Endothelial cell of umbilical vein (primary cell): Measurements from ENCODE around the gene NLRP11. TPM values are rescaled to one million over a fixed set of nuclear protein-coding genes. Genes with fewer than 3 reads are reported as not detected.

Source experiments
- BruUV-seq: library from RNA; stranded (reverse); fragments of 400-500 nt; replicated peaks from 2 replicates; lab custom pipeline; 2021; lab: Mats Ljungman, UMichigan
- CTCF ChIA-PET: fragments of 300-600, 350-600 bp; sonication (Branson Sonifier 250); formaldehyde crosslinking; loops from one replicate; lab custom pipeline; 2021; ENCODE audit warnings: antibody characterized with exemption, inconsistent platforms; lab: Charles Lee
- POLR2A ChIA-PET: fragments of 300-600, 350-600 bp; sonication (Branson Sonifier 250); formaldehyde crosslinking; loops from one replicate; lab custom pipeline; 2021; ENCODE audit warnings: antibody characterized with exemption, inconsistent platforms; lab: Charles Lee
- DNase-seq: peaks from one replicate; pipeline ENCODE4 v3.0.0-alpha.2; 2011; ENCODE audit warnings: low read depth, low spot score
- FAIRE-seq: peaks from 2 replicates; lab custom pipeline; 2011; peaks lifted over from hg19 to GRCh38; lab: Jason Lieb, UNC
- H2AFZ ChIP-seq: 2 replicates; pipeline ENCODE4 v1.6.0; 2012; ENCODE audit warnings: low read depth, low read length, control low read depth, inconsistent platforms
- H3K27ac ChIP-seq: 2 replicates; pipeline ENCODE4 v1.5.1; 2011; ENCODE audit warnings: low read depth, mild to moderate bottlenecking, control low read depth, low read length, moderate library complexity; ENCODE audit not compliant: insufficient read depth
- H3K27me3 ChIP-seq, 2 experiments: 2 replicates each; pipeline versions ENCODE4 v1.6.0 to v1.6.1; 2011; ENCODE audit warnings: low read length in 2 of 2, mixed read lengths in 1 of 2; ENCODE audit not compliant: control insufficient read depth in 2 of 2, insufficient read depth in 2 of 2
- H3K36me3 ChIP-seq, 2 experiments: 2 replicates in 1 of 2; 3 replicates in 1 of 2; pipeline ENCODE4 v1.5.1; 2011; ENCODE audit warnings: low read length in 2 of 2, mild to moderate bottlenecking in 1 of 2, moderate library complexity in 1 of 2; ENCODE audit not compliant: control insufficient read depth in 2 of 2, insufficient read depth in 2 of 2; ENCODE audit errors: extremely low read depth in 1 of 2
- H3K4me1 ChIP-seq: 3 replicates; pipeline ENCODE4 v1.5.1; 2011; ENCODE audit warnings: mild to moderate bottlenecking, low read length; ENCODE audit not compliant: control insufficient read depth, insufficient read depth; ENCODE audit errors: extremely low read depth
- H3K4me2 ChIP-seq: 2 replicates; pipeline ENCODE4 v1.6.1; 2011; ENCODE audit warnings: low read length, control low read depth, mixed read lengths; ENCODE audit not compliant: insufficient read depth
- H3K4me3 ChIP-seq, 3 experiments: fragments of 200-600 bp in 1 of 3; sonication (generic), shearing (Covaris generic) in 1 of 3; replicated peaks in 1 of 3; 2 replicates each; pipeline ENCODE4 v1.5.1; 2011 to 2016; ENCODE audit warnings: control low read depth in 3 of 3, low read length in 3 of 3, mild to moderate bottlenecking in 2 of 3, inconsistent platforms in 1 of 3, low read depth in 1 of 3, moderate library complexity in 1 of 3; ENCODE audit not compliant: insufficient read depth in 1 of 3
- H3K79me2 ChIP-seq: 2 replicates; pipeline ENCODE4 v1.6.0; 2012; ENCODE audit warnings: low read length, inconsistent platforms; ENCODE audit not compliant: control insufficient read depth, insufficient read depth
- H3K9ac ChIP-seq: replicated peaks from 2 replicates; pipeline ENCODE3; 2011; ENCODE audit warnings: low read length, control low read depth; ENCODE audit not compliant: insufficient read depth; ENCODE audit errors: extremely low read depth
- H3K9me1 ChIP-seq: replicated peaks from 3 replicates; pipeline ENCODE4 v1.6.0; 2011; ENCODE audit warnings: mild to moderate bottlenecking, low read length; ENCODE audit not compliant: control insufficient read depth, insufficient read depth; ENCODE audit errors: extremely low read depth
- H3K9me3 ChIP-seq: replicated peaks from 2 replicates; pipeline ENCODE4 v1.5.1; 2012; ENCODE audit warnings: low read length, inconsistent platforms; ENCODE audit not compliant: control insufficient read depth, insufficient read depth
- H4K20me1 ChIP-seq: replicated peaks from 2 replicates; pipeline ENCODE3; 2011; ENCODE audit warnings: mild to moderate bottlenecking, low read length; ENCODE audit not compliant: control insufficient read depth, insufficient read depth; ENCODE audit errors: extremely low read depth
- GATA2 ChIP-seq: IDR thresholded peaks from 2 replicates; pipeline ENCODE4 v1.7.0; 2011; ENCODE audit warnings: low read depth, mild to moderate bottlenecking, moderate library complexity, mixed read lengths, low read length; ENCODE audit not compliant: insufficient read length, insufficient read depth
- MYC ChIP-seq: IDR thresholded peaks from one replicate; pipeline ENCODE4 v1.6.1; 2011; ENCODE audit warnings: mild to moderate bottlenecking, low read depth, low read length
- dilution Hi-C: fragments of 300-500 bp; cut with MboI; formaldehyde crosslinking; loops from one replicate; pipeline ENCODE4 v1.15.0; 2019; ENCODE audit warnings: low sequenced_read_pairs; ENCODE audit not compliant: extremely low pct_ligation_motif_present
- intact Hi-C: fragments of 100-400 bp; cut with micrococcal nuclease; formaldehyde crosslinking; loops from one replicate; pipeline ENCODE4 v1.10.0; 2022
- polyA plus RNA-seq, 4 experiments: library from polyadenylated mRNA; depleted of rRNA in 3 of 4; stranded (reverse) in 3 of 4; unstranded in 1 of 4; fragments of >200 nt; gene quantifications; 2 replicates each; pipeline versions ENCODE4 v1.2.1 to v1.2.3, GENCODE V29; 2011 to 2012; ENCODE audit warnings: missing spikeins in 1 of 4
- total RNA-seq: library from RNA; stranded (reverse); gene quantifications from 2 replicates; pipeline ENCODE4 v1.2.3, GENCODE V29; 2021
- TF ChIP-seq, protein P1 (sequence below): IDR thresholded peaks from 2 replicates; pipeline ENCODE4 v1.6.1; 2011; ENCODE audit not compliant: insufficient read depth, insufficient read length
- TF ChIP-seq, protein P2 (sequence below), 2 donors: IDR thresholded peaks; 1 replicate in 1 of 2; 2 replicates in 1 of 2; pipeline ENCODE4 v1.5.1; 2011; ENCODE audit warnings: low read length in 2 of 2, mild to moderate bottlenecking in 2 of 2, moderate library complexity in 2 of 2, control low read depth in 1 of 2, inconsistent platforms in 1 of 2, low read depth in 1 of 2; ENCODE audit not compliant: insufficient read depth in 1 of 2; ENCODE audit errors: extremely low read depth in 1 of 2

Gene NLRP11
- total and polyA plus RNA-seq, 2 donors (not counting 3 experiments of a cell fraction or from before 2014, with no cell fraction given): not detected

DNA sequence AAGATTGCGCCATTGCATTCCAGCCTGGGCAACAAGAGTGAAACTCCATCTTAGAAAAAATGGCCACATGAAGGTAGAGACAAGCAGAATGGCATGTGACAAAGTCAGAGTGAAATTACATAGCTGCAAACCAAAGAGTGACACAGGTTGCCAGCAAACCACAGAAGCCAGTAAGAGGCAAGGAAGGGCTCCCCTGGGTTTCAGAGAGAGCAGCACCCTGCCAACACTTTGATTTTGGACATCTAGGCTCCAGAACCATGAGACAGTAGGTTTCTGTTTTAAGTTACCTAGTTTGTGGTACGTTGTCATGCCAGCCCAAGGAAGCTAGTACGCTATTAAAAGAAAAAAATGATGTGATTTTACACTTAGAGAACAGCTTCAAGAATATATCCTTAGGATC is 6.5 kb upstream of the NLRP11 start:
- Histone ChIP-seq H3K4me1 (no peaks in the 10 kb centered on the region), H4K20me1 (no peaks in the 10 kb centered on the region), H3K4me3 (no peak overlapping the region), H3K36me3 (no peaks in the 10 kb centered on the region), H3K9me1 (no peaks in the 10 kb centered on the region), H3K79me2 (no peaks in the 10 kb centered on the region), H3K9ac (no peak overlapping the region), H3K27ac (no peak overlapping the region), H3K9me3 (peaks cover 2% of the 10 kb centered on the region), H3K4me2 (no peak overlapping the region), H3K27me3 (no peaks in the 10 kb centered on the region), H2AFZ (no peak overlapping the region)
- DNase-seq: no peak
- dilution Hi-C loops (no loop called here), intact Hi-C loops (no loop called here)
- no peak for TF ChIP-seq GATA2
- TF ChIP-seq, protein P1, sequence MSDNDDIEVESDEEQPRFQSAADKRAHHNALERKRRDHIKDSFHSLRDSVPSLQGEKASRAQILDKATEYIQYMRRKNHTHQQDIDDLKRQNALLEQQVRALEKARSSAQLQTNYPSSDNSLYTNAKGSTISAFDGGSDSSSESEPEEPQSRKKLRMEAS: no peak
- TF ChIP-seq, protein P2, sequence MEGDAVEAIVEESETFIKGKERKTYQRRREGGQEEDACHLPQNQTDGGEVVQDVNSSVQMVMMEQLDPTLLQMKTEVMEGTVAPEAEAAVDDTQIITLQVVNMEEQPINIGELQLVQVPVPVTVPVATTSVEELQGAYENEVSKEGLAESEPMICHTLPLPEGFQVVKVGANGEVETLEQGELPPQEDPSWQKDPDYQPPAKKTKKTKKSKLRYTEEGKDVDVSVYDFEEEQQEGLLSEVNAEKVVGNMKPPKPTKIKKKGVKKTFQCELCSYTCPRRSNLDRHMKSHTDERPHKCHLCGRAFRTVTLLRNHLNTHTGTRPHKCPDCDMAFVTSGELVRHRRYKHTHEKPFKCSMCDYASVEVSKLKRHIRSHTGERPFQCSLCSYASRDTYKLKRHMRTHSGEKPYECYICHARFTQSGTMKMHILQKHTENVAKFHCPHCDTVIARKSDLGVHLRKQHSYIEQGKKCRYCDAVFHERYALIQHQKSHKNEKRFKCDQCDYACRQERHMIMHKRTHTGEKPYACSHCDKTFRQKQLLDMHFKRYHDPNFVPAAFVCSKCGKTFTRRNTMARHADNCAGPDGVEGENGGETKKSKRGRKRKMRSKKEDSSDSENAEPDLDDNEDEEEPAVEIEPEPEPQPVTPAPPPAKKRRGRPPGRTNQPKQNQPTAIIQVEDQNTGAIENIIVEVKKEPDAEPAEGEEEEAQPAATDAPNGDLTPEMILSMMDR (IDR thresholded peaks at IDR 0.05; ENCODE audit: extremely low read depth in 1 of 2, insufficient read depth in 1 of 2, low read depth in 1 of 2, low read length in 2 of 2): no peak
- POLR2A ChIA-PET: no interaction called here
- no TSS peak for BruUV-seq
- FAIRE-seq: no peak
- CTCF ChIA-PET: no interaction called here

DNA sequence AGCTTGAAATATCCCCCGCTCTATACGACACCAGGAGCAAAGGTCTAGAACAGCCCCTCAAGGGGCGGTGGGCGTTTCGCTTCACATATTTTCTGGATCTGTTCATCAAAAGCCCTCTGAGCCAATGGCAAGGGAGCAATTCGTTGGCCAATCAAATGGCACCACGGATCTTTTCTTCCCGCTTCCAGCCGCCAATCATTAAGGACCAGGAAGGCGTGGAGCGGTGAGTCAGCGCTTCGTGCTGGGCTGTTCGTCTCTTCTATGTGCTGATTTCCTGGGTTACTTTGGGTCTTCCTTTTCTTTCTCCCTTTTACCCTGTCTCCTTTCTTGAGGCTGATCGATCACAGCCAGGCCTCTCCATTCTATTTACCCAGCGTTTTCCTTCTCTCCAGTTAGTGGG is 4.5 kb upstream of the NLRP11 start, which contains the start of gene NLRP4:
Gene NLRP4, plus strand, starts transcription at position 201 of the 400 bp plus-strand sequence. CDS start 15,541 bp downstream, outside the sequence.
- no TSS peak for BruUV-seq
- DNase-seq (no peak), FAIRE-seq (no peak)
- H3K79me2 ChIP-seq: no peaks in the 10 kb centered on the region
- no peaks in the 10 kb centered on the region for H3K27me3 ChIP-seq
- no peak within 1 kb of the TSS for H3K27ac ChIP-seq
- H2AFZ ChIP-seq: no peak within 1 kb of the TSS
- no peak within 1 kb of the TSS for H3K4me2 ChIP-seq
- TF ChIP-seq MYC: no peak
- TF ChIP-seq, protein P1: no peak
- no peaks in the 10 kb centered on the region for H3K4me1 ChIP-seq
- H3K4me3 ChIP-seq: no peak within 1 kb of the TSS
- dilution Hi-C loops: no loop called here
- ChIA-PET POLR2A (no interaction called here), CTCF (no interaction called here)
- no peaks in the 10 kb centered on the region for H3K36me3 ChIP-seq
- H3K9me3 ChIP-seq: peaks cover 2% of the 10 kb centered on the region
- no peaks in the 10 kb centered on the region for H4K20me1 ChIP-seq
- H3K9me1 ChIP-seq: no peaks in the 10 kb centered on the region
- no peak within 1 kb of the TSS for H3K9ac ChIP-seq
- intact Hi-C loops: no loop called here
